Endothelial cell of umbilical vein (primary cell): ENCODE measurements around the gene NFKB1.

ENCODE experiments used
- GATA2 ChIP-seq: IDR thresholded peaks from 2 replicates; pipeline ENCODE4 v1.7.0; 2011; ENCODE audit warnings: low read depth, mild to moderate bottlenecking, moderate library complexity, mixed read lengths, low read length; ENCODE audit not compliant: insufficient read length, insufficient read depth
- POLR2AphosphoS5 ChIP-seq: IDR thresholded peaks from 2 replicates; pipeline ENCODE4 v1.6.1; 2012; ENCODE audit warnings: low read depth, mild to moderate bottlenecking, control low read depth, low read length, moderate library complexity; ENCODE audit not compliant: insufficient read depth
- TF ChIP-seq, protein P1 (sequence below): IDR thresholded peaks from 2 replicates; pipeline ENCODE4 v1.6.1; 2011; ENCODE audit not compliant: insufficient read depth, insufficient read length

DNA sequence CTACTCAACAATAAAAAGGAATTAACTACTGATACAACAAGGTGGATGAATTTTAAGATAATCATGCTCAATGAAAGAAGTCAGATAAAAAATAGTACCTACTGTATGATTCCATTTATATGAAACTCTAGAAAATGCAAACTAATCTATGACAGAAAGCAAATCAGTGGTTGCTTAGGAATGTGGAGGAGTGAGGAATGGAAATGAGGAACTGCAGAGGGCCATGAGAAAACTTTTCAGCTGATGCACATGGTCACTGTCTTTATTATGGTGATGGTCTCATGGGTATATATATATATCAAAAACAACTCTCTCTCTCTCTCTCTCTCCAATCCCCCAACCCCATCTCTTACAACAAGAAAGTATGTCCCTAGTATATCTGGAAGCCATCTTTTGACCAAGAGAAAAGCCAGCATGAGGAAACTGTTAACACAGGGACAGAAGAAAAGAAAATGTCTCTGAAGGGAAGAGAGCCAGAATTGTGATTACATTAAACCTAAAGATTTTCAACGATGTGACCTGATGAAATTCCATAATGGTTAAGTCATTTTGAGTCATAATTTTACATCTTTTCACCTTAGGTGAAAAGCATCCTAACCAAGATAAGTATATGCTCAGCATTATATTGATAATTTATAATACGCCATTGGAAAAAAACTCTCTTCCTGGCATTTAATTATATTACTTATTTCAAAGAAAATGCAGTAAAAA lies 8.5 kb upstream of the NFKB1 start:
- TF ChIP-seq POLR2AphosphoS5 (no peak), GATA2 (no peak)
- TF ChIP-seq, protein P1, sequence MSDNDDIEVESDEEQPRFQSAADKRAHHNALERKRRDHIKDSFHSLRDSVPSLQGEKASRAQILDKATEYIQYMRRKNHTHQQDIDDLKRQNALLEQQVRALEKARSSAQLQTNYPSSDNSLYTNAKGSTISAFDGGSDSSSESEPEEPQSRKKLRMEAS = no peak
